Measurements from ENCODE around the gene LTB4R. TPM values are rescaled to one million over a fixed set of nuclear protein-coding genes. Genes with fewer than 3 reads are reported as not detected.

Gene LTB4R
- polyA plus RNA-seq, 1 experiment = 0.98 TPM

DNA sequence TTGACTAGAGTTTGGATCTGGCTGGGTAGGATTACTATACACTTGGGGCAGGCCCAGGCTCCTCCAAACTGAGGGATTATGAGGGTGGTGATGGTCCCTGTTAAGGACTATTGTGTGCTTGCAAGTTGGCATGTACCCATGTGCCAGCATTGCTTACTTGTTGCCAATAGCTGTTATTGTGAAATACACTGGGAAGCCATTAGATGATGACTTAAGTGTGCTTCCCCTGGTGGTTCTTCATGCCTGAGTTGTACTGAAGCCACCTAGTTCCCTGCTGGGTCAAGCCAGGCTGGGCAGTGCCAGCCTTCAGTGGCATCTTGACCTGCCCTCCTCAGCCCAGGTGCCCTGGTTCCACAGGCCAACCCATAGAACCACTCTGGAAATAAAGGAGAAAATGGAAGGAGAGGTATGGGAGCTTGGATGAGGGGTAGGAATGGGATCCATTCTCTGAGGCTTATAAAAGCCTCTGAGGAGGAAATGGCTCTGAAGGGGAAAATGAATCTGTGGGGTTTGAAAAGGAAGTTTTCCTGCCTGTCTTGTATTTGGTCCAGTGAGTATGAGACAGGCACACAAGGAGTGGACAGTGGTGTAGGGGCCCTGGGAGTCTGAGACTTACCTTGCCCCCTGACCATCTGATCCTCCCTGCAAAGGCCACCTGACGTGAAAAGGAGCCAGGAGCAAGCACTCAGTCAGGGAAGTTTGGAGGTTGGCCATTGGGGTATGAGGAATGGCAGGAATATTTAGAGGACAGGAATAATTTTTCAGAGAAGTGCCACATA is 724 bp downstream of the LTB4R start:
- DNase-seq (ENCODE audit: low read depth, low spot score) = no peak
- TF ChIP-seq, protein P1, sequence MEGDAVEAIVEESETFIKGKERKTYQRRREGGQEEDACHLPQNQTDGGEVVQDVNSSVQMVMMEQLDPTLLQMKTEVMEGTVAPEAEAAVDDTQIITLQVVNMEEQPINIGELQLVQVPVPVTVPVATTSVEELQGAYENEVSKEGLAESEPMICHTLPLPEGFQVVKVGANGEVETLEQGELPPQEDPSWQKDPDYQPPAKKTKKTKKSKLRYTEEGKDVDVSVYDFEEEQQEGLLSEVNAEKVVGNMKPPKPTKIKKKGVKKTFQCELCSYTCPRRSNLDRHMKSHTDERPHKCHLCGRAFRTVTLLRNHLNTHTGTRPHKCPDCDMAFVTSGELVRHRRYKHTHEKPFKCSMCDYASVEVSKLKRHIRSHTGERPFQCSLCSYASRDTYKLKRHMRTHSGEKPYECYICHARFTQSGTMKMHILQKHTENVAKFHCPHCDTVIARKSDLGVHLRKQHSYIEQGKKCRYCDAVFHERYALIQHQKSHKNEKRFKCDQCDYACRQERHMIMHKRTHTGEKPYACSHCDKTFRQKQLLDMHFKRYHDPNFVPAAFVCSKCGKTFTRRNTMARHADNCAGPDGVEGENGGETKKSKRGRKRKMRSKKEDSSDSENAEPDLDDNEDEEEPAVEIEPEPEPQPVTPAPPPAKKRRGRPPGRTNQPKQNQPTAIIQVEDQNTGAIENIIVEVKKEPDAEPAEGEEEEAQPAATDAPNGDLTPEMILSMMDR (IDR thresholded peaks at IDR 0.05; ENCODE audit: low read depth, low read length) = 0 out of 2 replicates have a peak, but pooled peaks have one; percentile 1
- Histone ChIP-seq H3K4me3 (ENCODE audit: low read depth, low read length) (no peak overlapping the region), H3K27ac (ENCODE audit: low read depth, low read length) (no peak overlapping the region), H3K9me3 (ENCODE audit: control insufficient read depth, insufficient read depth, low read length) (peaks cover 6% of the 10 kb centered on the region; the same call in 1 of the 2 replicates), H3K27me3 (ENCODE audit: control insufficient read depth, insufficient read depth, low read length) (peaks cover 3% of the 10 kb centered on the region)
- POLR2A ChIA-PET = no interaction called here
- CTCF ChIA-PET = interaction anchor here (0.9 to 6.3 kb wide), 4 partner anchors 11 to 124 kb away, joined by 3 to 51 read pairs (median 6); no protein-coding TSS in a partner anchor

DNA sequence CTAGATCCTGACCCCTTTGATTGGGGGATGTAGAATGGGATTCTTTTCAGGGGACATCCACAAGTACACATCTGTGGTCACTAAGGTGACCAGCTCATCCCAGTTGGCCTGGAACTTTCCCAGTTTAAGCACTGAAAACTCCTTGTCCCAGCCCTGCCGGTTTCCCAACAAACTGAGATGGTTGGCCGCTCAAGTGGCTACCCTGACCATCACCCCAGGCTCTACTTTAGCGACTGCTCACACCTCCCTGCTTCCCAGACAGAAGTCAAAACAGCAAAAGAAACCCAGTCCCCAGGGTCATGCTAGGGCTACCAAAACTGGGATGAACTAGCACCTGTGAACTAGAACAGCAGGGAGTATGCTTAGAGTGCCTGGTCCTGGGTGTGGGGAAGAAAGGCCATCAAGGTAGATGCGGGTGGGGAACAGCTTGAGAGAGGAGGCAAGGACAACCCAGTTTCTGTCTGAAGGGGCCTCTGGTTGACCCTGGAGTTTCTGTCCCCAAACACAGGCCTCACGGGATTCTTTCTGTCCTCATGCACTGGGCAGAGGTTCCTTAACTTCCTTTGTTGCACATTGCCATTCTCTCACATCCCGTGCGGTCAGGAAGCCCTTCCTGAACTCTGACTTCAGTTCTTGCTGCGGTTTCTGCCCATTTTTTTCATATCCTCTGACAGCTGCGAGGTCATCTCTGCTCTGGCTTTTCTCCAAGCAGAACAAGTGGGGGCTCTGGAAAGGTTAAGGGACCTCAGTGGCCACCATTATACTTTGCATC is 1.6 kb downstream of the LTB4R start:
- H3K27ac ChIP-seq (ENCODE audit: low read depth, low read length) = no peak overlapping the region
- DNase-seq (ENCODE audit: low read depth, low spot score) = no peak
- POLR2A ChIA-PET = no interaction called here

DNA sequence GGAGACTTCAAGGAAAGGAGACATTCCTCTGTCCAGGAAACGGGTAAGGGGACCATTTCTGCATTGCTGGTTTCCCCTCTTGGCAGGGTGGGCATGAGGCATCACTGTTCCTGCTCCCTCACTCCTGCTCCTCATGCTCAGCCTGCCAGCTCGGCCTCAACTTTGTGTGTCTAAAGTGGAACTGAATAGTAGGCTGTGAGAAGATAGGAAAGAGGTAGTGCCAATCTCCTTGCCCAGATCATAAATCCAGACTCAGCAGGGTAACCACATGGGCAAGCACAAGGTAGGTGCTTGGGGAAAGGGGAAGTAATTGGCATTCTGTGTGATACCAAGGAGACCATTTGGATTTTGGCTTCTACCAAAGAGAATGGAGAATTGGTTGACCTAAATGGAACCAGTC is 2.6 kb downstream of the LTB4R start:
- no peak overlapping the region for H3K27ac ChIP-seq (ENCODE audit: low read depth, low read length)
- TF ChIP-seq, protein P1 (IDR thresholded peaks at IDR 0.05; ENCODE audit: low read depth, low read length) = no peak
- H3K27me3 ChIP-seq (ENCODE audit: control insufficient read depth, insufficient read depth, low read length) = peaks cover 8% of the 10 kb centered on the region
- CTCF ChIA-PET = interaction anchor here (0.7 to 1.2 kb wide), 2 partner anchors 17 to 94 kb away, joined by 4 to 6 read pairs; no protein-coding TSS in a partner anchor
- H3K4me3 ChIP-seq (ENCODE audit: low read depth, low read length) = no peak overlapping the region
- peaks cover 6% of the 10 kb centered on the region; the same call in 1 of the 2 replicates for H3K9me3 ChIP-seq (ENCODE audit: control insufficient read depth, insufficient read depth, low read length)
- DNase-seq (ENCODE audit: low read depth, low spot score) = no peak
- POLR2A ChIA-PET = no interaction called here

More for the DNA sequence above, 1.6 kb downstream of the LTB4R start:
- peaks cover 3% of the 10 kb centered on the region for H3K27me3 ChIP-seq (ENCODE audit: control insufficient read depth, insufficient read depth, low read length)
- CTCF ChIA-PET = interaction anchor here (0.7 to 1.7 kb wide), 5 partner anchors 16 to 123 kb away, joined by 3 to 7 read pairs (median 5); no protein-coding TSS in a partner anchor
- H3K4me3 ChIP-seq (ENCODE audit: low read depth, low read length) = no peak overlapping the region
- peaks cover 6% of the 10 kb centered on the region; the same call in 1 of the 2 replicates for H3K9me3 ChIP-seq (ENCODE audit: control insufficient read depth, insufficient read depth, low read length)
- TF ChIP-seq, protein P1 (IDR thresholded peaks at IDR 0.05; ENCODE audit: low read depth, low read length) = no peak

- Histone ChIP-seq H3K4me3 (ENCODE audit: low read depth, low read length) (no peak overlapping the region), H3K27me3 (ENCODE audit: control insufficient read depth, insufficient read depth, low read length) (peaks cover 13% of the 10 kb centered on the region), H3K27ac (ENCODE audit: low read depth, low read length) (no peak overlapping the region), H3K9me3 (ENCODE audit: control insufficient read depth, insufficient read depth, low read length) (peaks cover 6% of the 10 kb centered on the region; the same call in 1 of the 2 replicates)
- ChIA-PET CTCF (interaction anchor here (1.2 kb wide), 1 partner anchor 18 kb away, joined by 4 read pairs; no protein-coding TSS in a partner anchor), POLR2A (no interaction called here)
- TF ChIP-seq, protein P1 (IDR thresholded peaks at IDR 0.05; ENCODE audit: low read depth, low read length) = no peak
- no peak for DNase-seq (ENCODE audit: low read depth, low spot score)
Observed at GRCh38 chr14:24314377-24315193, 3.3 kb downstream of the LTB4R start.
